ENCODE results near the gene NUMA1. TPM values are rescaled to one million over a fixed set of nuclear protein-coding genes. Genes with fewer than 3 reads are reported as not detected.

The NUMA1 gene
- total and polyA plus RNA-seq, 9 of the 15 experiments (the other 6 are each of a cell fraction or from before 2014, with no cell fraction given), result 4.1 to 104 (median 51.2) TPM

DNA sequence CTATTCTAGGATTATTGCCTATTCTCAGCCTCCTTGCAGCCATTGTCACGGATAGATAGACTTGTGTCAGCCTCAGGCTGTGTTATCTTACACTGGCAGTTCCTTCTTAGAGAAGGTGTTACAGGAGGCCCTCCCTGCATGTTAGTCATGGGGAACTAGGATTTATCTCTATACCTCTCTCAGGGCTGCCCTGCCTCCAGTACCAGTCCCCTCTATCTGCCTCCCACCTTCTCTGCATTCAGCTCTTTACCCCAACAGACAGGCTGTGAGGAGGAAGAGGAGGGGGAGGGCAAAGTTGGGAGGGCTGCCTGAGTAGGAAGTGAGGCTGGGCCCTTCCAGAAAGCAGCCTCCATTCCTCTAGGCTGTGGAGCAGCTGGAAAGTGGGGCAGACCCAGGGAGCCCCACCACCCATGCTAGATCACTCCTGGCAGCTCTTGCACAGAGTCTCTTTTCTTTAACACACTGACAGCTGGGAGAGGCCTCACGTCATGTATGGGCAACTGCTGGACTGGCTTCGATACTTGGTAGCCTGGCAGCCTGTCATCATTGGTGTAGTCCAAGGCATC lies 84.5 kb downstream of the NUMA1 start:
- Histone ChIP-seq H2AFZ (ENCODE audit: low read depth, low read length) (no peak overlapping the region), H3K79me2 (ENCODE audit: control insufficient read depth, insufficient read depth, low read length) (no peaks in the 10 kb centered on the region), H3K27me3 (ENCODE audit: control insufficient read depth in 2 of 2, insufficient read depth in 2 of 2, low read length in 2 of 2) (no peaks in the 10 kb centered on the region), H3K9ac (ENCODE audit: insufficient read depth in 1 of 2, low read depth in 2 of 2, low read length in 2 of 2) (peak overlapping the region; percentile 33 to 70; a peak in 1 of 4 replicates), H3K9me1 (ENCODE audit: control insufficient read depth, insufficient read depth, low read length) (peaks cover 14% of the 10 kb centered on the region), H3K36me3 (ENCODE audit: control insufficient read depth, insufficient read depth, low read length) (peaks cover 48% of the 10 kb centered on the region), H3K4me3 (no peak overlapping the region), H4K20me1 (replicated peaks; ENCODE audit: control insufficient read depth, insufficient read depth, low read length) (peaks cover 10% of the 10 kb centered on the region), H3K4me1 (replicated peaks in 1 of 2; ENCODE audit: control insufficient read depth in 2 of 2, insufficient read depth in 2 of 2, low read length in 2 of 2) (peaks cover 44 to 62% of the 10 kb centered on the region in 2 experiments), H3K9me3 (replicated peaks; ENCODE audit: control insufficient read depth, insufficient read depth, low read depth, low read length) (no peaks in the 10 kb centered on the region), H3K27ac (ENCODE audit: extremely low read depth, low read depth, low read length) (peak overlapping the region; percentile 69), H3K4me2 (ENCODE audit: insufficient read depth, low read length) (peak overlapping the region; percentile 81)
- POLR2A ChIA-PET, result interaction anchor here (0.7 to 3.5 kb wide), 4 partner anchors 10 to 42 kb away, joined by 3 to 12 read pairs (median 4); no protein-coding TSS in a partner anchor
- intact Hi-C loops (cut with micrococcal nuclease), result loop anchor here (5.0 kb wide), 1 partner anchor 134 kb away; no protein-coding TSS in a partner anchor
- ATAC-seq, result peak; percentile 92
- BruUV-seq (replicated peaks), result no TSS peak
- FAIRE-seq, result peak; percentile 97
- CTCF ChIA-PET (ENCODE audit: low intra/inter-chr PET ratio), result no interaction called here
- peak; percentile 75 to 93 (median 84) for DNase-seq (ENCODE audit: extremely low read depth in 1 of 4, low spot score in 3 of 4)
- in situ Hi-C loops (cut with MboI), result no loop called here
- WGBS (ENCODE audit: insufficient coverage, low coverage, missing lambda C conversion rate), result 41% methylated on average over 3 of the region's 3 CpGs
- TF ChIP-seq PML (IDR thresholded peaks at IDR 0.05; ENCODE audit: low read length) (peak; percentile 87), TAL1 (IDR thresholded peaks at IDR 0.05) (peak; percentile 95), HNRNPK (IDR thresholded peaks at IDR 0.05; ENCODE audit: low read depth, low read length, poor library complexity, severe bottlenecking) (no peak), KAT8 (IDR thresholded peaks at IDR 0.05; ENCODE audit: low read depth) (no peak), CHD1 (IDR thresholded peaks at IDR 0.05; ENCODE audit: low read length) (no peak), EP300 (IDR thresholded peaks at IDR 0.05; ENCODE audit: low read length) (peak; percentile 87; the same call in 1 of the 2 replicates), ETV1 (tag; conservative IDR thresholded peaks at IDR 0.05; ENCODE audit: low read depth) (0 out of 2 replicates have a peak, but pooled peaks have one; percentile 12), ZBTB7A (IDR thresholded peaks at IDR 0.05; ENCODE audit: borderline replicate concordance, control insufficient read depth, low read depth, low read length) (no peak)
- TF ChIP-seq, protein P1, sequence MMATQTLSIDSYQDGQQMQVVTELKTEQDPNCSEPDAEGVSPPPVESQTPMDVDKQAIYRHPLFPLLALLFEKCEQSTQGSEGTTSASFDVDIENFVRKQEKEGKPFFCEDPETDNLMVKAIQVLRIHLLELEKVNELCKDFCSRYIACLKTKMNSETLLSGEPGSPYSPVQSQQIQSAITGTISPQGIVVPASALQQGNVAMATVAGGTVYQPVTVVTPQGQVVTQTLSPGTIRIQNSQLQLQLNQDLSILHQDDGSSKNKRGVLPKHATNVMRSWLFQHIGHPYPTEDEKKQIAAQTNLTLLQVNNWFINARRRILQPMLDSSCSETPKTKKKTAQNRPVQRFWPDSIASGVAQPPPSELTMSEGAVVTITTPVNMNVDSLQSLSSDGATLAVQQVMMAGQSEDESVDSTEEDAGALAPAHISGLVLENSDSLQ (IDR thresholded peaks at IDR 0.05), result peak; percentile 50
- TF ChIP-seq, protein P2, sequence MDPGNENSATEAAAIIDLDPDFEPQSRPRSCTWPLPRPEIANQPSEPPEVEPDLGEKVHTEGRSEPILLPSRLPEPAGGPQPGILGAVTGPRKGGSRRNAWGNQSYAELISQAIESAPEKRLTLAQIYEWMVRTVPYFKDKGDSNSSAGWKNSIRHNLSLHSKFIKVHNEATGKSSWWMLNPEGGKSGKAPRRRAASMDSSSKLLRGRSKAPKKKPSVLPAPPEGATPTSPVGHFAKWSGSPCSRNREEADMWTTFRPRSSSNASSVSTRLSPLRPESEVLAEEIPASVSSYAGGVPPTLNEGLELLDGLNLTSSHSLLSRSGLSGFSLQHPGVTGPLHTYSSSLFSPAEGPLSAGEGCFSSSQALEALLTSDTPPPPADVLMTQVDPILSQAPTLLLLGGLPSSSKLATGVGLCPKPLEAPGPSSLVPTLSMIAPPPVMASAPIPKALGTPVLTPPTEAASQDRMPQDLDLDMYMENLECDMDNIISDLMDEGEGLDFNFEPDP (CRISPR knock-in tag; IDR thresholded peaks at IDR 0.05), result peak; percentile 70; the same call in 1 of the 2 replicates
- TF ChIP-seq, protein P3, sequence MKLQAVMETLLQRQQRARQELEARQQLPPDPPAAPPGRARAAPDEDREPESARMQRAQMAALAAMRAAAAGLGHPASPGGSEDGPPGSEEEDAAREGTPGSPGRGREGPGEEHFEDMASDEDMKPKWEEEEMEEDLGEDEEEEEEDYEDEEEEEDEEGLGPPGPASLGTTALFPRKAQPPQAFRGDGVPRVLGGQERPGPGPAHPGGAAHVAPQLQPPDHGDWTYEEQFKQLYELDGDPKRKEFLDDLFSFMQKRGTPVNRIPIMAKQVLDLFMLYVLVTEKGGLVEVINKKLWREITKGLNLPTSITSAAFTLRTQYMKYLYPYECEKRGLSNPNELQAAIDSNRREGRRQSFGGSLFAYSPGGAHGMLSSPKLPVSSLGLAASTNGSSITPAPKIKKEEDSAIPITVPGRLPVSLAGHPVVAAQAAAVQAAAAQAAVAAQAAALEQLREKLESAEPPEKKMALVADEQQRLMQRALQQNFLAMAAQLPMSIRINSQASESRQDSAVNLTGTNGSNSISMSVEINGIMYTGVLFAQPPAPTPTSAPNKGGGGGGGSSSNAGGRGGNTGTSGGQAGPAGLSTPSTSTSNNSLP (IDR thresholded peaks at IDR 0.05; ENCODE audit: borderline replicate concordance, low read depth, low read length), result no peak
- TF ChIP-seq, protein P4, sequence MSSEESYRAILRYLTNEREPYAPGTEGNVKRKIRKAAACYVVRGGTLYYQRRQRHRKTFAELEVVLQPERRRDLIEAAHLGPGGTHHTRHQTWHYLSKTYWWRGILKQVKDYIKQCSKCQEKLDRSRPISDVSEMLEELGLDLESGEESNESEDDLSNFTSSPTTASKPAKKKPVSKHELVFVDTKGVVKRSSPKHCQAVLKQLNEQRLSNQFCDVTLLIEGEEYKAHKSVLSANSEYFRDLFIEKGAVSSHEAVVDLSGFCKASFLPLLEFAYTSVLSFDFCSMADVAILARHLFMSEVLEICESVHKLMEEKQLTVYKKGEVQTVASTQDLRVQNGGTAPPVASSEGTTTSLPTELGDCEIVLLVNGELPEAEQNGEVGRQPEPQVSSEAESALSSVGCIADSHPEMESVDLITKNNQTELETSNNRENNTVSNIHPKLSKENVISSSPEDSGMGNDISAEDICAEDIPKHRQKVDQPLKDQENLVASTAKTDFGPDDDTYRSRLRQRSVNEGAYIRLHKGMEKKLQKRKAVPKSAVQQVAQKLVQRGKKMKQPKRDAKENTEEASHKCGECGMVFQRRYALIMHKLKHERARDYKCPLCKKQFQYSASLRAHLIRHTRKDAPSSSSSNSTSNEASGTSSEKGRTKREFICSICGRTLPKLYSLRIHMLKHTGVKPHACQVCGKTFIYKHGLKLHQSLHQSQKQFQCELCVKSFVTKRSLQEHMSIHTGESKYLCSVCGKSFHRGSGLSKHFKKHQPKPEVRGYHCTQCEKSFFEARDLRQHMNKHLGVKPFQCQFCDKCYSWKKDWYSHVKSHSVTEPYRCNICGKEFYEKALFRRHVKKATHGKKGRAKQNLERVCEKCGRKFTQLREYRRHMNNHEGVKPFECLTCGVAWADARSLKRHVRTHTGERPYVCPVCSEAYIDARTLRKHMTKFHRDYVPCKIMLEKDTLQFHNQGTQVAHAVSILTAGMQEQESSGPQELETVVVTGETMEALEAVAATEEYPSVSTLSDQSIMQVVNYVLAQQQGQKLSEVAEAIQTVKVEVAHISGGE (CRISPR knock-in tag; IDR thresholded peaks at IDR 0.05), result peak in 1 of 3 experiments; percentile 54; a peak in 2 of 6 replicates

Data from K562 (cell line).